CD14-positive monocyte (primary cell): Measurements from ENCODE around the gene IRF6. TPM values are rescaled to one million over a fixed set of nuclear protein-coding genes. Genes with fewer than 3 reads are reported as not detected.

Experiments used
- DNase-seq, 3 donors: peaks; one replicate each; pipeline ENCODE4 v3.0.0-alpha.2; 2011 to 2022
- H2AFZ ChIP-seq: 2 replicates; pipeline ENCODE4 v1.6.0; 2012; ENCODE audit warnings: mild to moderate bottlenecking, low read depth, low read length, inconsistent platforms; ENCODE audit not compliant: insufficient read depth, poor library complexity, severe bottlenecking
- H3K27ac ChIP-seq, 2 donors: 1 replicate in 1 of 2; 2 replicates in 1 of 2; pipeline ENCODE4 v1.5.1; 2012 to 2013; ENCODE audit warnings: low read length in 2 of 2, control low read depth in 1 of 2, inconsistent platforms in 1 of 2, low read depth in 1 of 2, mild to moderate bottlenecking in 1 of 2
- H3K27me3 ChIP-seq, 2 donors: one replicate each; pipeline versions ENCODE4 v1.6.0 to v1.6.1; 2011 to 2013; ENCODE audit warnings: low read length in 2 of 2; ENCODE audit not compliant: control insufficient read depth in 2 of 2, insufficient read depth in 2 of 2
- H3K36me3 ChIP-seq, 2 donors: replicated peaks in 1 of 2; 1 replicate in 1 of 2; 2 replicates in 1 of 2; pipeline versions ENCODE4 v1.5.1 to v1.6.1; 2012 to 2013; ENCODE audit warnings: low read length in 2 of 2, control low read depth in 1 of 2, inconsistent platforms in 1 of 2, mild to moderate bottlenecking in 1 of 2; ENCODE audit not compliant: insufficient read depth in 2 of 2, control insufficient read depth in 1 of 2
- H3K4me1 ChIP-seq, 2 donors: 1 replicate in 1 of 2; 2 replicates in 1 of 2; pipeline versions ENCODE4 v1.5.1 to v1.6.1; 2012 to 2013; ENCODE audit warnings: low read length in 2 of 2, control low read depth in 1 of 2, inconsistent platforms in 1 of 2, mild to moderate bottlenecking in 1 of 2, moderate library complexity in 1 of 2; ENCODE audit not compliant: insufficient read depth in 2 of 2, control insufficient read depth in 1 of 2
- H3K4me2 ChIP-seq: replicated peaks from 2 replicates; pipeline ENCODE3; 2012; ENCODE audit warnings: low read length, moderate library complexity, mild to moderate bottlenecking; ENCODE audit not compliant: poor library complexity, severe bottlenecking; ENCODE audit errors: extremely low read depth
- H3K4me3 ChIP-seq, 3 experiments: fragments of 200-600 bp in 1 of 3; sonication (generic) in 1 of 3; replicated peaks in 1 of 3; 1 replicate in 2 of 3; 2 replicates in 1 of 3; pipeline ENCODE4 v1.5.1; 2011 to 2013; ENCODE audit warnings: low read length in 3 of 3, mild to moderate bottlenecking in 3 of 3, control low read depth in 2 of 3, low read depth in 2 of 3, inconsistent platforms in 1 of 3, moderate library complexity in 1 of 3
- H3K79me2 ChIP-seq: 2 replicates; pipeline ENCODE4 v1.6.0; 2012; ENCODE audit warnings: mild to moderate bottlenecking, control low read depth, inconsistent platforms, low read length, moderate library complexity; ENCODE audit not compliant: insufficient read depth
- H3K9ac ChIP-seq: 2 replicates; pipeline ENCODE4 v1.6.0; 2017; ENCODE audit warnings: low read length, mild to moderate bottlenecking; ENCODE audit not compliant: insufficient read depth, poor library complexity, severe bottlenecking
- H3K9me3 ChIP-seq, 2 donors: replicated peaks in 1 of 2; 1 replicate in 1 of 2; 2 replicates in 1 of 2; pipeline versions ENCODE4 v1.5.1 to v1.6.1; 2012 to 2013; ENCODE audit warnings: low read length in 2 of 2, control low read depth in 1 of 2; ENCODE audit not compliant: control insufficient read depth in 1 of 2, insufficient read depth in 1 of 2
- H4K20me1 ChIP-seq: 2 replicates; pipeline ENCODE4 v1.6.0; 2012; ENCODE audit warnings: mild to moderate bottlenecking, low read length, control low read depth, moderate library complexity; ENCODE audit not compliant: insufficient read depth
- H3K27ac Mint-ChIP-seq, 7 donors: one replicate each; pipeline ENCODE4 v1.8.0; 2020; ENCODE audit warnings: mild to moderate bottlenecking in 7 of 7, mixed read lengths in 7 of 7, moderate library complexity in 6 of 7, inconsistent platforms in 2 of 7
- H3K27me3 Mint-ChIP-seq, 3 donors: one replicate each; pipeline ENCODE4 v1.8.0; 2021 to 2022; ENCODE audit warnings: low read depth in 3 of 3, mild to moderate bottlenecking in 3 of 3, mixed read lengths in 3 of 3, moderate library complexity in 3 of 3, inconsistent platforms in 1 of 3
- H3K36me3 Mint-ChIP-seq, 2 donors: one replicate each; pipeline ENCODE4 v1.8.0; 2020; ENCODE audit warnings: mixed read lengths in 2 of 2, inconsistent platforms in 1 of 2, mild to moderate bottlenecking in 1 of 2
- H3K4me1 Mint-ChIP-seq: one replicate; pipeline ENCODE4 v1.8.0; 2020; ENCODE audit warnings: mild to moderate bottlenecking, mixed read lengths
- H3K4me3 Mint-ChIP-seq, 2 donors: one replicate each; pipeline ENCODE4 v1.8.0; 2020; ENCODE audit warnings: mild to moderate bottlenecking in 2 of 2, mixed read lengths in 2 of 2, moderate library complexity in 1 of 2
- H3K9me3 Mint-ChIP-seq, 7 donors: one replicate each; pipeline ENCODE4 v1.8.0; 2020 to 2022; ENCODE audit warnings: mixed read lengths in 7 of 7, mild to moderate bottlenecking in 6 of 7, moderate library complexity in 6 of 7, inconsistent platforms in 2 of 7
- WGBS: methylation state at CpG from one replicate; pipeline ENCODE4 v1.1.5; 2013; ENCODE audit warnings: missing lambda C conversion rate; ENCODE audit not compliant: insufficient coverage; 5-methylcytosine and 5-hydroxymethylcytosine counted together
- intact Hi-C, 2 donors: fragments of 100-400 bp; cut with micrococcal nuclease; formaldehyde crosslinking; loops; one replicate each; pipeline versions ENCODE4 v1.15.0 to v1.15.1; 2023
- polyA plus RNA-seq, 3 donors: library from polyadenylated mRNA; depleted of rRNA in 1 of 3; unstranded in 2 of 3; stranded (reverse) in 1 of 3; fragments of 300-500 nt in 2 of 3; fragments of >200 nt in 1 of 3; fragmentation: Illumina TruSeq in 2 of 3; gene quantifications; 1 replicate in 2 of 3; 2 replicates in 1 of 3; pipeline ENCODE4 v1.2.3, GENCODE V29; 2012 to 2021
- TF ChIP-seq, protein P1 (sequence below): fragments of 200-600 bp; IDR thresholded peaks from one replicate; pipeline ENCODE4 v1.8.0; 2022; ENCODE audit warnings: antibody characterized with exemption, mild to moderate bottlenecking

The IRF6 gene
- polyA plus RNA-seq, 3 donors, result 0.21 to 0.62 (median 0.35) TPM

- H3K79me2 ChIP-seq, result no peaks in the 10 kb centered on the region
- H3K4me3 Mint-ChIP-seq, result no peak overlapping the region
- WGBS, result no CpG with 5 or more reads among the region's 2 CpGs
These were observed 56.7 kb downstream of the IRF6 start for GRCh38 chr1:209749205-209749604.

DNA sequence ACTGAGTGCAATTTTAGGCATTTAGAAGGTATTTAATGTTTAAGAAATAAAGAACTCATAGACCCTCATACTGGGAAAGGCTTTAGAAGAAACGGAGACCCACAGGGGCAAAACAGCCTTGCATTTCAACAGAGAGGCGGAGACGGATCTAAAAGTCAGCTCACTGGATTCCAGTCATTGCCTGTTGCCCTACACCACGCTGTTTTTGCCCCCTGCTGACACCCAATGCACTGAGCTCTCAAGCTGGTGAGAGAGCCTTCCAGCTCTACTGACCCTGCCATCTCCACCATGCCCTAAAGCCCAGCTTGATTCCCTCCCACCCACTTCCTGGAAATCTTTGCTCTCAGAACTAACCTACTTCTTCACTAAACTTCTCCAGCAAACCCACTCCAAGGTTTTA, 57.3 kb downstream of the IRF6 start:
- H3K9me3 Mint-ChIP-seq, result no peaks in the 10 kb centered on the region
- Histone ChIP-seq H3K36me3 (no peaks in the 10 kb centered on the region), H3K4me1 (peaks cover 54 to 56% of the 10 kb centered on the region in 2 donors), H4K20me1 (no peaks in the 10 kb centered on the region), H3K27ac (peak overlapping the region in 1 of 2 donors; percentile 63), H3K79me2 (no peaks in the 10 kb centered on the region), H3K4me3 (no peak overlapping the region), H3K9me3 (no peaks in the 10 kb centered on the region), H3K4me2 (no peak overlapping the region), H3K9ac (no peak overlapping the region), H2AFZ (peak overlapping the region; percentile 71), H3K27me3 (no peaks in the 10 kb centered on the region)
- H3K4me1 Mint-ChIP-seq, result peaks cover 49% of the 10 kb centered on the region
- intact Hi-C loops, result loop anchor here (5.0 to 10.0 kb wide), 2 partner anchors 54 to 171 kb away; no protein-coding TSS in a partner anchor
- peak overlapping the region; percentile 48 to 93 (median 83) for H3K27ac Mint-ChIP-seq
- TF ChIP-seq, protein P1, sequence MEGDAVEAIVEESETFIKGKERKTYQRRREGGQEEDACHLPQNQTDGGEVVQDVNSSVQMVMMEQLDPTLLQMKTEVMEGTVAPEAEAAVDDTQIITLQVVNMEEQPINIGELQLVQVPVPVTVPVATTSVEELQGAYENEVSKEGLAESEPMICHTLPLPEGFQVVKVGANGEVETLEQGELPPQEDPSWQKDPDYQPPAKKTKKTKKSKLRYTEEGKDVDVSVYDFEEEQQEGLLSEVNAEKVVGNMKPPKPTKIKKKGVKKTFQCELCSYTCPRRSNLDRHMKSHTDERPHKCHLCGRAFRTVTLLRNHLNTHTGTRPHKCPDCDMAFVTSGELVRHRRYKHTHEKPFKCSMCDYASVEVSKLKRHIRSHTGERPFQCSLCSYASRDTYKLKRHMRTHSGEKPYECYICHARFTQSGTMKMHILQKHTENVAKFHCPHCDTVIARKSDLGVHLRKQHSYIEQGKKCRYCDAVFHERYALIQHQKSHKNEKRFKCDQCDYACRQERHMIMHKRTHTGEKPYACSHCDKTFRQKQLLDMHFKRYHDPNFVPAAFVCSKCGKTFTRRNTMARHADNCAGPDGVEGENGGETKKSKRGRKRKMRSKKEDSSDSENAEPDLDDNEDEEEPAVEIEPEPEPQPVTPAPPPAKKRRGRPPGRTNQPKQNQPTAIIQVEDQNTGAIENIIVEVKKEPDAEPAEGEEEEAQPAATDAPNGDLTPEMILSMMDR, result no peak
- 80% methylated on average over 2 of the region's 4 CpGs for WGBS
- no peaks in the 10 kb centered on the region for H3K36me3 Mint-ChIP-seq
- H3K27me3 Mint-ChIP-seq, result peaks cover 0 to 1% (median 0%) of the 10 kb centered on the region in 3 donors
- no peak overlapping the region for H3K4me3 Mint-ChIP-seq
- DNase-seq, result no peak

More at GRCh38 chr1:209749205-209749604, 56.7 kb downstream of the IRF6 start:
- no peak overlapping the region for H3K9ac ChIP-seq
- peak overlapping the region in 1 of 2 donors; percentile 80 for H3K27ac ChIP-seq
- no peak overlapping the region for H3K4me2 ChIP-seq
- H3K36me3 ChIP-seq, result no peaks in the 10 kb centered on the region
- H3K27me3 Mint-ChIP-seq, result peaks cover 0 to 1% (median 0%) of the 10 kb centered on the region in 3 donors
- DNase-seq, result peak in 1 of 3 donors; percentile 31
- no peaks in the 10 kb centered on the region for H3K36me3 Mint-ChIP-seq
- no peak overlapping the region for H2AFZ ChIP-seq
- peaks cover 49% of the 10 kb centered on the region for H3K4me1 Mint-ChIP-seq
- no peaks in the 10 kb centered on the region for H3K9me3 ChIP-seq
- H3K27ac Mint-ChIP-seq, result peak overlapping the region in 6 of 7 donors; percentile 69 to 89 (median 84)
- H4K20me1 ChIP-seq, result no peaks in the 10 kb centered on the region
- H3K27me3 ChIP-seq, result no peaks in the 10 kb centered on the region
- peaks cover 54 to 56% of the 10 kb centered on the region in 2 donors for H3K4me1 ChIP-seq
- TF ChIP-seq, protein P1, result no peak
- no peak overlapping the region for H3K4me3 ChIP-seq
- intact Hi-C loops, result loop anchor here (5.0 to 10.0 kb wide), 2 partner anchors 54 to 172 kb away; no protein-coding TSS in a partner anchor
- no peaks in the 10 kb centered on the region for H3K9me3 Mint-ChIP-seq
